C4-2B (cell line): ENCODE results near the gene MOAP1.

Experiments used
- CTCF ChIP-seq: fragments of 450-650 bp; conservative IDR thresholded peaks from 2 replicates; pipeline ENCODE4 v1.5.1; 2017; ENCODE audit warnings: mild to moderate bottlenecking
- ZFX ChIP-seq: fragments of 450-650 bp; IDR thresholded peaks from 2 replicates; pipeline ENCODE4 v1.6.1; 2017

GRCh38 chr14:93223565-93223964, 38.9 kb upstream of the MOAP1 start:
- no peak for TF ChIP-seq CTCF
- TF ChIP-seq ZFX, result no peak
